Umbilical cord (tissue), 2 donors: ENCODE measurements around the gene CDCP1. TPM values are rescaled to one million over a fixed set of nuclear protein-coding genes. Genes with fewer than 3 reads are reported as not detected.

Experiments used
- DNase-seq: peaks from one replicate; pipeline ENCODE4 v3.0.0-alpha.2; 2015; ENCODE audit warnings: low spot score
- total RNA-seq: library from RNA; depleted of rRNA; stranded (reverse); fragments of >200 nt; gene quantifications from one replicate; pipeline ENCODE4 v1.2.3, GENCODE V29; 2014; ENCODE audit warnings: low replicate concordance; ENCODE audit not compliant: insufficient read depth

CDCP1 gene
- total RNA-seq, 1 donor from 2014 or later, result 0.72 TPM

DNA sequence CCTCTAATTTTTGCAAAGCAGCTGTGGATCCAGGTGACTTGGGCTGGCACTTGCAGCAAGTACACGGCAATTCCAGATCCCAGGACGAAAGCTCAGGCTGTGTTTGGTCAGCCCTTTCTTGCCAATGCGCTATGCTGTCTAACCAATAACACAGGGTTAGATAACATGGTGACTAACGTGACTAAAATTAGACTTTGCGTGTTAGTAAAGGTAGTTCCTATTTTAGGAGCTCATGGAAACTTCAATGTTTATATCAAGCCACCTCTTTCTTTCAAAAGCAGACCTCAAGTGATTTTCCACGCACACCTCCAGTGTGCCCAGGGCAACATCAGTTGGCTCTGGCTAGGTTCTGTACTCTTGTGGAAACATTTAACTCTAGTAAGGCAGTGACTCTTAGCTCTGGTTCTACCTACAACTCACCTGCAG is 32.5 kb downstream of the CDCP1 start:
- no peak for DNase-seq

DNA sequence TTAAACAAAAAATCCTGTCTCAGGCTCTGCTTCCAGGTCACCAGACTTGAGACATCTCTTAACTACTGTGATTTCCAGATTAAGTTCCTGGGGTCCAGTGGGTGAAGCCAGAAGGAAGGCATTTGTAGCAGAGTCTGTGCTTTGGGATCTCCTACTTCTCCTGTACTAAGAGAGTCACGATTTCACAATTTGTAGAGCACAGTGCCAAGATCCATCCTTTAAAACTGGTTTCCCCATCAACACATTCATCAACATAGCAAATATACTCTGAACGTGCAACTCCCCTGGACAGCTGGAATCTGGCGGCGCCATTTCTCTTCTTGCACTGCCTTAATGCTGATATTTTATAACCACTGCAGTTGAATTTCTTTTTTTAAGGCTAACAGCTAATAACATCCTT is 33.2 kb downstream of the CDCP1 start:
- DNase-seq, result peak; percentile 48

DNA sequence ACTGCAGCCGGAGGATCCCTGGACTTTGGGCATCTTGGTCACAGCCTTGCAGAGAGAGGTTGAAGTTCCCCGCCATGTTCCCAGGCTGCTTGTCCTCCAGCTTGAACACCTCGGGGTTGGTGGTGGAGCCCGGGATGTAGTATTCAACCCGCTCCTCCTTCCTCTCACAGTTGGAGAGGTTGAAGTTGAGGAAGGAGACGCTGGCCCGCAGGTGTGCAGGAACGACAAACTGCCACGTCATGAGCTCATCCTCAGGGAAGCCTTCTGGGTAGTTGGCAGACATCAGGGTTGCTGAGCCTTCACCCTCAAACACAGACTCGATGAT is 35.7 kb downstream of the CDCP1 start:
- DNase-seq, result no peak

DNA sequence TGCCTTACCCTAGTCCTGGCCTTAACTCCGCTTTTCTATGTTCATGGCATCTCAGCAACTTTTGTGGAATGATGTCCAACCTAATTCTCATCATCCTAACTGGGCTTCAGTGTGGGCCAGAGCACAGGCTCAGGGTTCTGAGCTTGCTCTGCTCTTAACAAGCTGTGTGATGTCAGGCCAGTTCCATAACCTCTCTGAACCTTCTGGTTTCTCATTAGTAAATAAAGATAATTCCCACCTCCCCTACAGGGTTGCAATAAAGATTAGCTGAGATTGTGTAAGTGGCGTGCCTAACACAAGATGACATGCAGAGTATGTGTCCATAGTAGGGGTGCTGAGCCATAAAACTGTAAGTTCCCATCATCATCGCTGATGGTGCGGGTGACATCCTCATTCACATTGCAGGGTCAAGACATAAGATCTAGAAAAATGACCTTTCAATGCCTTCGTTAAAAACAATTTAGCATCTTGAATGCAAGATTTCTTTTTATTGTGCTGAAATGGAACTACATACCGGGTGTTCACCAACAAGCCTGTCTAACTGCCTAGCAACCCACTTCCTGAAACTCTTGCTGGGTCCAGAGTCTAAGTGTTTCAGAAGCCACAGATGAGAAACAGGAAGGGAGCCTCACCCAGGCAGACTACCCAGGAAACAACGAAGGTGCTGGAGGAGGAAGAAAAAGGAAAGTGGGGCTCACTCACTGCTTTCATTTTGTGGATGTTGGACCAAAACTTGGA is 36.2 kb downstream of the CDCP1 start:
- peak; percentile 31 for DNase-seq

DNA sequence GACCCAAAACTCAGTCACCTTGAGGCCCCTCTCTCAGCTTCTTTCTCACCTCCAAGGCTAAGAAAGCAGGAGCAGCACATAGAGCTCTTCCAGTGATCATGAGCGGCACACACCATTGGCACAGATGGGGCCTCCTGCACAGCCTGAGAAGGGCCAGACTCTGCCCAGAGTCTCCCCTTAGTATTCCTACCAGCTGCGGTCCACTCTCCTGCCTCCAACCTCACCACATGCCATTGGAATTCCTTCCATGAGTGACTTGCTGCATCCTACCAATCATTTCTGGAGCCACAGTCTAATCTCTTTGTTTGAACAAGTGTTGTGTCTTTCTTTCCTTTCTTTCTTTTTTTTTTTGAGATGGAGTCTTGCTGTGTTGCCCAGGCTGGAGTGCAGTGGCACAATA is 39.3 kb downstream of the CDCP1 start:
- no peak for DNase-seq

DNA sequence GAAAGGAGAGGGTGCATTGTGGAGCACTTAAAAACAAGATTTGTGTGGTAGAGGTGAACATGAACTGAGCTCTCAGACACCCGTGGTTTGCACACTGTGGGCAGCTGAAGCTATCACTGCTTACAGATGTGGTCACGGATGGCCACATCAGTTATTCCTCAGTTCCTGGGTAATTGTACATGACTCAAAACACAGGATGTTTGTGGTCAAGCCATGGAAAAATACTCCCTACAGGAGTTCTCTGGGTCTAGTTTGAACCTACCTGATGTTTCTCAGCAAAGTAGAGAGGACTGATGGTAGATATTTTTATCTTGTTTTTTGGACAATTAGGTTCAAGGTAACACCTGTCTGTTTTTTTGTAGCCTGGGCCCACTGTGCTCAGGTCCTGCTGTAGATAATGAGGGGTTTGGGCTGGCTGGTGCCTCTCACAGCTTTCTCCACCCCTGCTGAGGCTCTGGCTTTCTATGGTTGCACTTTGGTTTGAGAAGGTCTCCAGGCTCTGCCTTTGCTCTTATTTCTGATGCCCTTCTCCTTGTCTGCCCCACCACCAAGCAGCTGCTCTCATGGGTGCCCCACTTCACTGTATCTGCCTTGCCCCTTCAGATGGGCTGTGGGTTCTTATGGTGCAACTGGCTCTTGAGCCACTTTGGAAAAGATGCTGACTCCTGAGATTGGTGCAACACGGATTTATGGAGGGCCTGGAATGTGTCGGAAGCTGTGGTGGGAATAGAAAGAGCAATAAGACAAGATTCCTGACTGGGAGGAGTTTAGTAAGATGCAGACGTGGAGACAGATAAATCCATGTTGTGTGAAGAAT is 40.1 kb downstream of the CDCP1 start:
- no peak for DNase-seq

DNA sequence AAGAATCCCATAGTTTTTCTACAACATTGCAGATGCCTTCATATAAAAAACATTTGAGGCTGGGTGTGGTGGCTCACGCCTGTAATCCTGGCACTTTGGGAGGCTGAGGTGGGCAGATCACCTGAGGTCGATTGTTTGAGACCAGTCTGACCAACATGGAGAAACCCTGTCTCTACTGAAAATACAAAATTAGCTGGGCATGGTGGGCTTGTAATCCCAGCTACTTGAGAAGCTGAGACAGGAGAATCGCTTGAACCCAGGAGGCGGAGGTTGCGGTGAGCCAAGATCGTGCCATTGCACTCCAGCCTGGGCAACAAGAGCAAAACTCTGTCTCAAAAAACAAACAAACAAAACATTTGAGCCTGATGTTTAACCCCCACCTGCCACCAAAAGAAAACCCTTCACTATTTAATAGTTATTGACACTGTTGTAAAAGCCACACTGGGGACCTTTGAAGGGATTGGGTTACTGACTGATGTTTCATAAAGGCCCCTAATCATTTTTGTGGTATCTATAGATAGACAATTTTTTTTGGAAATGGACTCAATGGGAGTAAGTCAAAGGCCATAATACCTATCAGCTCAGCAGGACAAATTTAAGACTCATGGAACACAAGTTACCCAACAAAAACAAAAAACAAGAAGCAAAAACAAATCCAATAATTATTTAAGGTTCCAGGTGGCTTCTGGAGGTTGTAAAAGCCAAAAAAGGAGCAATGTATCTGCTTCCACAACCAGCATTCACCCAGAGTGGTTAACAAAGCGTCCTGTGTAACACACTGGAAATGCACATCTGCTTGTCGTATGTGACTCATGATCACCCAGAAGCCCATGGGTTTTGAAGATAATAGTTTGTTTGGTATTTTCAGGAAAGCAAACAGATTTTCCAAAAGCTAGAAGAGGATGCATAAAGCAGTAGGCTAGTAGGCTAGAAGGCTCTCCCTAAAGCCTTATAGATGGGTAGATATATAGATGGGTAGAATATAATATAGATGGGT is 41.2 kb downstream of the CDCP1 start:
- no peak for DNase-seq

DNA sequence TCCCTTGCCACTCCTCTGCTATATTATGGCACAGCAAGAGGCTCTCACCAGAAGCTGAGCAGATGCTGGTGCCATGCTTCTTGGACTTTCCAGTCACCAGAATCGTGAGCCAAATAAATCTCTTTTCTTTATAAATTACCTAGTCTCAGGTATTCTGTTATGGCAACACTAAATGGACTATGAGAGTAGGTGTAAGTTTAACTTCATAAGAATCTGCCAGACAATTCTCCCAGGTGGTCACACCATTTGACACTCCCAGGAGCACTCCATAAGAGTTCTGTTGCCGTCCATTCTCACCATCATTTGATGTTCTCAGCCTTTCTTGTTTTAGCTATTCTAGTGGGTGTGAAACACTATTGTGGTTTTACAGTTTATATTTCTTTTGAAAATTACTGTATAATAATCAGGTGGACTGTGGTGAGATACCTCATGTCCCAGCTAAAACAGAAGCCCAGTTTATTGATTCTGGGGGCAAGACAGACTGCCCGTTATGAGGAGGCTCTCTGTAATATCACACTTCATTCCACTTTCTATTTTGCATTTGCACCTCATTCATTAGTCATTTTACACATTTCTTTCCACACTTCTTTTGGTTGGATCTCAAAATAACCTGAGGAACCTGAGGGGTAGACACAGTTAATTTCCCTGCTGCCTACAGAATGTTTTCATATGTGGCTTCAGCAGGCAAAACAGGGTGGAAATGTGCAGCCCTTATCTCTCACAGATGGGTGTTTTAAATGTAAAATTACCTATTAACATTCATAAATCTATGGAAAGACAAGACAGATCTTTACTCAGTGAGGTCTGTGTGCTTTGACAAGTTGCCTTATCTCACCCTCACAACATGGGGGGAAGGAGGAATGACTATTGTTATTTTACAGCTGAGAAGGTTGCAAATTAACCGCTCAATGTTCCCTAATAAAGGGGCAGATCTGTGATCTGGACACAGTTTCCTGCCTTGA is 42.1 kb downstream of the CDCP1 start:
- DNase-seq, result no peak

DNA sequence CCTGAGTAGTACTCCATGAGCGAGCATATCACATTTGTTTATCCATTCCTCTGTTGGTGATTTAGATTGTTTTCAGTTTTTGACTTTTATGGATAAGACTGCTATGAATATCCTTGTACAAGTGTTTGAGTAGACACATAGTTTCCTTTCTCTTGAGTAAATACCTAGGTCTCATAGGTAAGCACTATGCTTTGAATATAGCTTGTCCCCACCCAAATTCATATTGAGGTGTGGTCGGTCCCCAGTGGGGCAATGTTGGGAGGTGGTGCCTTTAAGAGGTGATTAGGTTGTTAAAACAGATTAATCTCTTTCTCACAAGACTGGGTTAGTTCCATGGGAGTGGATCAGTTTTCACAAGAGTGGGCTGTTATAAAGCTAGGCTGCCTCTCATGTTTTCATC is 42.8 kb downstream of the CDCP1 start:
- no peak for DNase-seq

DNA sequence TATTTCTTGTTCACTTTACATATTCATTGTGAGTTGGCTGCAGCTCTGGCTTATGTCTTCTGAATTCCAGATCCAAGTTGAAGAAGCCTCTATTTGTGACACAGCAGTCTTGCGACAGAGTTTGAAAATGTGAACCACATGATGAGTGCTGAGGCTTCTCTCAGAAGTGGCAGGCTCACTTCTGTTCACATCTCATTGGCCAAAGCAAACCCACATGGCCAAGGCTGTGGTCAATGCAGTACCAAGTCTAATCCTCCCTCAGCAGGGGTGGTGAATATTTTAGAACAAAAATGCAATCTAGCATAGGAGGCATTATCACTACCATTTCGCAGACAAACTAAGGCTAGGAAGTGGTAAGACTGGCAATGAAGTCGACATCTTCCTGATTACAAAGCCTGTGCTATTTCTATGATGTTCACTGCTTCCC is 45.2 kb downstream of the CDCP1 start:
- peak; percentile 41 for DNase-seq

DNA sequence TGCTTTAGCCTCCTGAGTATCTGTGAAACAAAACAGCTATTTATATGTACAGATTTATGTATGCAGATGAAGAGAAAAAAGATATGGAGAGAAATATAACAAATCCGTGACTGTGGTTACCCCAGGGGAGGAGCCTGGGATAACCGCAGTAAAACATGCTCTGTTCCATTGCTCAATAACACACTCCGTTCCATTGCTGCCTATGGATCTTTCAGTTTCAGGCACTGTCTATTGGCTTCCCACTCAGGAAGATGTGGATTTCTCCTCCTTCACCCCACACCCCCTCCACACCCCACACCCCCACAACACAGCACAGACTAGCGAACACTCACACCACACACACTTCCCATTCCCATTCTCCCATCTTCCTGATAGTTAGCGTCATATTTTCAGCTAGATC is 47.9 kb downstream of the CDCP1 start:
- no peak for DNase-seq

DNA sequence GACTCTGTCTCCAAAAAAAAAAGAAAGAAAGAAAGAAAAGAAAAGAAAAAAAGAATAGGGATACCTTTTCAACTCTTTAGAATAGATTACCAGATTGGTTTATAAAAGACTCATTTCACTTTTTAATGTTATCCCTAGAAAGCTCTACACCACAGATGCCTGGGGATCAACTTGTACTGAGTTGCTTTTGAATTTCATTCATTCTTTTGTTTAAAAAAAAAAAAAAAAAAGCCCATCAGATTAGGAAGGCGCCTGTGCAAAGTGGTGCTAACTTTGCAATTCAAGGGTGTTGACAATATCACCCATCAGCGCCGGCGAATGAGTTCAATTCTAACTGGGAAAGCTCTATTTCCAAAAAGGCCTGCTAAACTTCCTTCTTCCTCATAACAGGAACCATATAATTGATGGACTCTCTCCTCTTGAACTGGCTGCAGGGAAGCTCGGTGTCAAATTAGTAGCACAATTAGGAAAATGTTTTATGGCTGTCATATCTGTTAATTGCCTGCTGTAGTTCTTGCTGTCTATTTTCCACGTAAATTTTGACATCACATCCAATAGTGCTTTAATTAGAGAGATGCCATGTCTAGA is 48.8 kb downstream of the CDCP1 start:
- DNase-seq, result no peak

DNA sequence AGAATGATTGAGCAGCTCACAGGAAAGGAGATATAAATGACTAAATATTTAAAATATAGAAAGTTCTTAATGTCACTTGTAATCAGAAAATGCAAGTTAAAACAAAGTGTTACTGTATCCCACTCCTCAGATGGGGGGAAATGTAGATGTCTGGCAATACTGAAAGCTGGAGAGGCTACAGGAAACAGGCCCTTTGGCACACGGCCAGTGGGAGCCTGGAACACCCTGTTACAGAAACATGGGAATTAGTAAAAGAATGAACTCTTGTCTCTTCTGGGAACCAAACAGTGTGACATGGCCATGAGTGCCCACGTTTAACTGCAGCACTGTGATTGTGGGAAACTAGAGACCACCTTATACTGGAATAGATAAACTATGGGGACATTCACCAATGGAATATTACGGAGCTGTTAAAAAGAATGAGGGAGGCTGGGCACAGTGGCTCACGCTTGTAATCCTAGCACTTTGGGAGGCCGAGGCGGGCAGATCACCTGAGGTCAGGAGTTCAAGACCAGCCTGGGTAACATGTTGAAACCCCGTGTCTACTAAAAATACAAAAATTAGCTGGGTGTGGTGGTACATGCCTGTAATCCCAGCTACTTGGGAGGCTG is 50.2 kb downstream of the CDCP1 start:
- no peak for DNase-seq

DNA sequence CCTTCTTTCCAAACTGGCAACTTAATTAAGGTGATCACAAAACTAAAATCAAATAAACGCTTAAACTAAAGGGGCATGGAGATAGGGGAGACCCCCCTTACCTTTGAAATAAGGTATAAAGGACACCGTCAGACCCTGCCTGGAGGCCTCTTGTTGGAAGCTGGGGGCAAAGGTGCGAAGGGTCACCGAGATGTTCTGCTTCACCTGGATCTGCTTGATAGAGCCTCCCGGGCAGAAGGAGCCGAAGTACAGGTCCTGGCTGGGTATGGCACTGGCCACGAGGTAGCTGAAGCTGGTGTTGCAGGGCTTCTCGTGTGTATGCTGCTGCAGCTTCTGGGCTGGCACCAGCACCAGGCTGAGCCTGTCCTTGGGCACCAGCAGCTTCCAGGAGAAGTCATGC is 53.0 kb downstream of the CDCP1 start:
- no peak for DNase-seq

DNA sequence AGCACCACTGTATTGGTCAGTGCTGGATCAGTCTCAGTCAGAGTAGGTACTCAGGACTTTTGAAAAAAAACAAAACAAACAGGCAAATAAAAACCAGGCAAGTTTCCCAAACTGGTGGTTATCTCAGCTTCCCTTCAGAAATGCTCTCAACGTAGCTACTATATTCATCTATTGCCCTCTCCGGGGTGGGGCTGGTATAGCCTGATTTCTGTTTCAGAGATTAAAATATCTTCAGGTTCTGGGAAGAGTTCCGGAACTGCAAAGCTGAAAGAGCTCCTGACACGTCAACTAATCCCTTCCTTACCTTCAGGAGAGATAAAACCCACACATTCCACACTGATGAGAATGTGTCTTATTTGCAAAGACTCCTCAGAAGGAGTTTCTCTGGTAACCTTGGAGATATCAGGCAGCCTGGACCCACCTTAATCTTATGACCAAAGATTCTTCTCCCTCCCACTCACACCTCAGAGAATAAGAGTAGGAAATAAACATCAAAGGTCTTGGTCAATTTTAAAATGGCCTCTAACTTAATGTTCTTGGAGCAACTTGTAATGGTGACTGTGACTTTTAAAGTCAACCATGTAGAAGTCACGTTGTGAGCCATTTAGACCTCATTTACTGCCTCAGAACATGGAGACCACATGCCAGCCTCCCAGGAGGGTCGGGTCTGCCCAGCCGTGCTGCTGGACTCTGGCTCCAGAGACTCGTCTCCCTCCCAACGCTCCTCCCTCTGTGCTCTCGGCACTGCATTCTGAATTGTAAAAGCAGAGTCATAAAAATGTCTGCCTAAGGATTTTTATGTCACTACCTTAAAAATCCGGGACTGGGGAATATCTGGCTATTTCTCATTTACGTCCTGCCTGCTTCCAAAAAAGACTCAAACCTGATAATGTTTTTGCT is 53.8 kb downstream of the CDCP1 start:
- peak; percentile 85 for DNase-seq

DNA sequence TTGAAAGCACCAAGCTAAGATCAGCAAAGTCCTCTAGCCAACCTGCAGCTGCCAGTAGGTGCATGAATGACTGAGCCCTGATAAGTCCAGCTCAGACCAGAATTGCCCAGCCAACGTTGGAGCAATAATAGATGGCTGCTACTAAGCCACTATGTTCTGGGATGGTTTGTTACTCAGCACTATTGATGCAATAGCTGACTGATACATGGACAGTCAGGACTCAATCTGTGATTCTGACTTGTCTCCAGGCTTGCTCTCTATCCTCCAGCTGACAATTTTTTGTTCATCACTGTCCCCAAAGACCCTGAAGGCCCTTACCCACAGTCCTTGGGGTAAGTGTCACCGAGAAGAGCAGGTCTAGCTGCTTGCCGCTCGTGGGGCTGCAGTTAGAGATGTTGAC is 55.3 kb downstream of the CDCP1 start:
- DNase-seq, result no peak

DNA sequence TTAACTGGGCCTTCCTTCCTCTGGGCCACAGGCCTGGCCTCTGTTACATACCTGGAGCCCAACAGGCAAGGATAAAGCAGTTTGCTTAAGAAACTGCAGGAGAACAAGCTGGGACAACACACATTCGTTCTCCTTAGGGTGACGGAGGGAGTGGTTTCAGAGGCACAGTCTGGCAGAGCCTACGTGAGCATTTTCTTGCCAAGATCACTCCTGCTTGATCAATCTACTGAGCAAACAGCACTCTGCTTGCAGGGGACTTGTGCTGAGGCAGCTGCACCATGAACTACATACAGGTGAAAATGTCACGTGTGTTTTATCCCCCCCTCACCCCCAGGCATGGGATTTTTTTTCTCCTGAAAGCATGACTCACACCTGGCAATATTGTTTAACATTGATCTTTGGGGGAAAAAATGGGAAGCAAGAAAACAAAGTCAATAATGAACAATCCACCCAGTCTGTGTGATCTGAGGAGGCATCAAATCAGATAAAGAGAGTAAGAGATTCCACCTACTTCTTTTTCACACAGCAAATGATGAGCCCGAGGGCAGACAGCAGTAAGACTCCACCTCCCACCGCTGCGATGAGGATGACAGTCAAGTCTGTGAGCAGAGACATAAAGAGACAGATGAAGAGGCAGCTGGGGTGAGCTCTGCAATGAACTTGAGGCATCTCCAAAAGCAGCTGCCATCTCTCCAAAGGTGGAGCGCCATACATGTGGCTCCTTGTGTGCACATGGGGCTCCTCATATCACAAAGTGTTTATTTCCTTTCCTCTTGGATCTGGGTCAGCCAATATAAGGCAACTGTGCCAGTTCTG is 57.4 kb downstream of the CDCP1 start:
- peak; percentile 24 for DNase-seq

DNA sequence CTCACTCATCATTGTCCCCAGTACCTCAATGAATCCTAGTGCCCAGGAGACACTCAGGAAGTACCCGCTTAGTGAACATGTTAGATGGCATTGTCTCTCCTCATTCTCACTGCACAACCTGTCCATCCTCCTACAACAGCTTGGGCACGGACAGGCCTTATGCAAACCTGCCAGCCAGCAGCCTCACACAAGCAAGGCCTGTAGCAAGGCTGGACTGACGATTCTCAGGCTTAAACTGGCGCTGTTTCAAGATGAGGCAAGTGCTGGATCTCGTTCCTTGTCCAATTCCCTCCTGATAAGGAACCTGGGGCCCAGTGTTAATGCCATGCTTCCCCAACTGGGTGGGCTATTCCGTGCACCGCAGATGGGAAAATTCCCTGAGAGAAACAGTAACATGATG is 59.0 kb downstream of the CDCP1 start:
- DNase-seq, result no peak
